BJ (cell line): ENCODE data around the gene FNDC1. TPM values are rescaled to one million over a fixed set of nuclear protein-coding genes. Genes with fewer than 3 reads are reported as not detected.

Experiments used
- CTCF ChIA-PET: fragments of 350-600 bp; formaldehyde crosslinking; extraction: SDS; loops from one replicate; lab custom pipeline; 2021; ENCODE audit warnings: antibody characterized with exemption, inconsistent platforms; lab: Yijun Ruan, JAX
- POLR2A ChIA-PET: fragments of 300-600 bp; sonication (Branson Sonifier 250); formaldehyde crosslinking; extraction: SDS; loops from one replicate; lab custom pipeline; 2021; ENCODE audit warnings: antibody characterized with exemption; lab: Charles Lee
- DNase-seq: peaks from one replicate; pipeline ENCODE4 v3.0.0-alpha.2; 2011; ENCODE audit warnings: low read depth
- H3K27me3 ChIP-seq: 2 replicates; pipeline ENCODE4 v1.6.0; 2011; ENCODE audit warnings: low read length; ENCODE audit not compliant: control insufficient read depth, insufficient read depth
- H3K36me3 ChIP-seq: 2 replicates; pipeline ENCODE4 v1.5.1; 2011; ENCODE audit warnings: low read length; ENCODE audit not compliant: control insufficient read depth, insufficient read depth
- H3K4me3 ChIP-seq: 2 replicates; pipeline ENCODE4 v1.5.1; 2011; ENCODE audit warnings: low read depth, mild to moderate bottlenecking, control low read depth, low read length
- polyA plus RNA-seq: library from polyadenylated mRNA; depleted of rRNA; stranded (reverse); fragments of >200 nt; gene quantifications from 2 replicates; pipeline ENCODE4 v1.2.3, GENCODE V29; 2011
- TF ChIP-seq, protein P1 (sequence below): IDR thresholded peaks from 2 replicates; pipeline ENCODE4 v1.5.1; 2011; ENCODE audit warnings: low read depth, mild to moderate bottlenecking, control low read depth, inconsistent platforms, low read length, moderate library complexity; ENCODE audit not compliant: insufficient read depth

Gene FNDC1
- polyA plus RNA-seq, 1 experiment, result 0.10 TPM

DNA sequence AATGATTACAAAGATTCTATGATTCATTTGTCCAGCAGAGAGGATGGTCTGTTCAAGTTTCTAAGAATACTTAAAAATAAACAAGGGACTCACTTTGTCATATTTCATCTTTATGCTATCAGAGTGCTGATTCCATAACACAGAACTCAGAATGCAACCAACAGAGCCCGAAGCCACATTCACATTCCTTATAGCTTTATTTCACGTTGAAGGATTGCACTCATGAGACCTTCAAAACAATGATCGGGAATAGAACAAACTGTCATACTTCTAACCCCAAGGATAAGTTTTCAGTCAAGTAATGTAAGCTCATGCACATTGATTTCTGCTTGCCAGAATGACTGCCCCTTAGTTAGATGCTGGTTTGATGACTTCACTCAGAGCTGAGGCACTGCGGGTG is 25.2 kb downstream of the FNDC1 start:
- Histone ChIP-seq H3K27me3 (no peaks in the 10 kb centered on the region), H3K4me3 (no peak overlapping the region), H3K36me3 (no peaks in the 10 kb centered on the region)
- ChIA-PET POLR2A (interaction anchor here (0.5 to 0.7 kb wide), 2 partner anchors 54 to 641 kb away, joined by 4 read pairs; no protein-coding TSS in a partner anchor), CTCF (interaction anchor here (1.1 to 1.5 kb wide), 3 partner anchors 11 to 59 kb away, joined by 3 to 5 read pairs (median 4); no protein-coding TSS in a partner anchor)
- DNase-seq, result no peak
- TF ChIP-seq, protein P1, sequence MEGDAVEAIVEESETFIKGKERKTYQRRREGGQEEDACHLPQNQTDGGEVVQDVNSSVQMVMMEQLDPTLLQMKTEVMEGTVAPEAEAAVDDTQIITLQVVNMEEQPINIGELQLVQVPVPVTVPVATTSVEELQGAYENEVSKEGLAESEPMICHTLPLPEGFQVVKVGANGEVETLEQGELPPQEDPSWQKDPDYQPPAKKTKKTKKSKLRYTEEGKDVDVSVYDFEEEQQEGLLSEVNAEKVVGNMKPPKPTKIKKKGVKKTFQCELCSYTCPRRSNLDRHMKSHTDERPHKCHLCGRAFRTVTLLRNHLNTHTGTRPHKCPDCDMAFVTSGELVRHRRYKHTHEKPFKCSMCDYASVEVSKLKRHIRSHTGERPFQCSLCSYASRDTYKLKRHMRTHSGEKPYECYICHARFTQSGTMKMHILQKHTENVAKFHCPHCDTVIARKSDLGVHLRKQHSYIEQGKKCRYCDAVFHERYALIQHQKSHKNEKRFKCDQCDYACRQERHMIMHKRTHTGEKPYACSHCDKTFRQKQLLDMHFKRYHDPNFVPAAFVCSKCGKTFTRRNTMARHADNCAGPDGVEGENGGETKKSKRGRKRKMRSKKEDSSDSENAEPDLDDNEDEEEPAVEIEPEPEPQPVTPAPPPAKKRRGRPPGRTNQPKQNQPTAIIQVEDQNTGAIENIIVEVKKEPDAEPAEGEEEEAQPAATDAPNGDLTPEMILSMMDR, result no peak

DNA sequence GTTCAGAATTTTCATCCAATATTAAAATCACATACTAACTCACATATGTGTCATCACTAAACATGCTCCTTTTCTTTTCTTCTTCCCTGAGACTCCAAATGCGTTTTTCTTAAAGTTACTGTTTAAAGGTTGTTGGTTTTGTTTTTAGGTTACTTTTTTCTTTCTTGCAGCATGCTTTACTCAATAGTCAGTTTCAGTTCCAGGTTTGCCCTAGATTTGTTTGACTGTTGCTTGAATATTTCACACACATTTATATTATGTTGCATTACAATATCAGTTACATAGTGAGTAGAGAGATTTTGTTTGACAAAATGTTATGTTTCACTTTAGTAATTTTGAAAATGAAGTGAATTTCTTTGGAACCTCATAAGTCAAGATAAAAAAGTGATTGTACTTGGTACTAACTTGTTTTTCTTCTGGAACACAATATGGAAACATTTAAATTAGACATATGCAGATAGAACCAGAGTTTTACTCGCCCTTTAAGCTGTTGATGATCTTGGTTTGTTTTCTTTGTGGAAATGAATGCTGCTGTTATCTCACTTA is 27.3 kb downstream of the FNDC1 start:
- ChIA-PET POLR2A (no interaction called here), CTCF (no interaction called here)
- H3K4me3 ChIP-seq, result no peak overlapping the region
- H3K36me3 ChIP-seq, result no peaks in the 10 kb centered on the region
- TF ChIP-seq, protein P1, result no peak
- DNase-seq, result no peak
- H3K27me3 ChIP-seq, result no peaks in the 10 kb centered on the region

DNA sequence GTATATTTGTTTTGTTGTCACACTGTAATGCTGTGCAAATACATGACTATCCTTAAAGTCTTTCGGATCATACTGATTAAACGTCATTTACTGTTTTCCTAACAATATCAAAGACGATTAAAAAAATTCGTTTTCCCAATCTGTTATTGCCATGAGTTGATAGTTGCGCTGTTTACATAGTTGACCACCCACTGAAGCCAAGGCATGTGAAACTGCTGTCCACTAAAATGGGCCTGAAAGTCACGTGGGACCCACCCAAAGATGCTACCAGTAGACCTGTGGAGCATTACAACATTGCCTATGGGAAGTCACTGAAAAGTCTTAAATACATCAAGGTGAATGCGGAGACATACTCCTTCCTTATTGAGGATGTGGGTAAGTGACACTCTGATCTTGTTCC is 28.1 kb downstream of the FNDC1 start:
- POLR2A ChIA-PET, result no interaction called here
- Histone ChIP-seq H3K27me3 (no peaks in the 10 kb centered on the region), H3K36me3 (no peaks in the 10 kb centered on the region), H3K4me3 (no peak overlapping the region)
- CTCF ChIA-PET, result no interaction called here
- DNase-seq, result no peak
- TF ChIP-seq, protein P1, result no peak

DNA sequence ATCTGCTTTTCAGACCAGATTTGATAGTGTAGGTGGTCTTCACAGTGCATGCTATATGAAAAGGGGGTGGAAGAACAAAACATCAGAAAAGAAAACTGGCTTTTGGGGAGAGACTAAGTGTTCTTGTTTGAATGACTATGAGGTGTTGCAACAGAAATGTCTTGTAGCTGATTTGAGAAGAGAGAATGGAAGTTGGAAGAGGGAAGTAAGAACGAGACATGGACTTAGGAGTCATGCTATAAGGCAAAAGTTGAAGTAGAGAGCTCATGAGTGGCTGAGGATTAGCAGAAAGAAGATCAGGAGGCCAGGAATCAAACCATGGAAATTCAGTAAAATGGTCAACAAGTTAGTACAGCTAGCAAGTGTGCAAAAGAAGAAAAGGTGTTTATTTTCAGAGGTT is 32.1 kb downstream of the FNDC1 start:
- ChIA-PET CTCF (interaction anchor here (1.3 to 5.6 kb wide), 4 partner anchors 11 to 454 kb away, joined by 4 to 21 read pairs (median 7); no protein-coding TSS in a partner anchor), POLR2A (no interaction called here)

GRCh38 chr6:159203304-159204005 is 34.3 kb downstream of the FNDC1 start:
- Histone ChIP-seq H3K4me3 (no peak overlapping the region), H3K36me3 (no peaks in the 10 kb centered on the region), H3K27me3 (no peaks in the 10 kb centered on the region)
- ChIA-PET CTCF (interaction anchor here (0.6 to 5.6 kb wide), 5 partner anchors 14 to 495 kb away, joined by 3 to 21 read pairs (median 7); no protein-coding TSS in a partner anchor), POLR2A (no interaction called here)
- peak; percentile 72 for DNase-seq
- TF ChIP-seq, protein P1, result no peak

More for the DNA sequence above, 32.1 kb downstream of the FNDC1 start:
- H3K4me3 ChIP-seq, result no peak overlapping the region
- TF ChIP-seq, protein P1, result no peak
- no peaks in the 10 kb centered on the region for H3K27me3 ChIP-seq
- no peaks in the 10 kb centered on the region for H3K36me3 ChIP-seq
- DNase-seq, result no peak
